Fibroblast of skin of back (primary cell): Measurements from ENCODE around the gene TCF4.

Experiments used
- DNase-seq: peaks from one replicate; pipeline ENCODE4 v3.0.0-alpha.2; 2013

Gene TCF4

DNA sequence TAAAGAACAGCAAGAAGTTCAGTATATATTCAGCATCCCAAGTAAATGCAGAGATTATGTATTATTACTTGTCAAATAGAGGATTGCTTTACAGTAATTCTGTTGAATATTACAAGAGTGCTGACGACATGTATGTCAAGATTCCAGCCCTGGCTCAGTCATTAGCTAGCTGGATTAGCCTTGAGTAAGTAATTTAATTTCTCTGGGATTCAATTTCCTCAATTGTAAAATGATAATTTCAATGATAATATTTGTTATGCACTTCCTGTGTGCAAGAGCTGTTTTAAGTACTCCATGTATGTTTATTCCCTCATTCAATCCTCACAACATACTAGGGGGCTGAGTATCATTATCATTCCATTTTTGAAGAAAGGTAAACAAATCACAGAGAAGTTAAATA, 44.0 kb downstream of the TCF4 start:
- DNase-seq: no peak

DNA sequence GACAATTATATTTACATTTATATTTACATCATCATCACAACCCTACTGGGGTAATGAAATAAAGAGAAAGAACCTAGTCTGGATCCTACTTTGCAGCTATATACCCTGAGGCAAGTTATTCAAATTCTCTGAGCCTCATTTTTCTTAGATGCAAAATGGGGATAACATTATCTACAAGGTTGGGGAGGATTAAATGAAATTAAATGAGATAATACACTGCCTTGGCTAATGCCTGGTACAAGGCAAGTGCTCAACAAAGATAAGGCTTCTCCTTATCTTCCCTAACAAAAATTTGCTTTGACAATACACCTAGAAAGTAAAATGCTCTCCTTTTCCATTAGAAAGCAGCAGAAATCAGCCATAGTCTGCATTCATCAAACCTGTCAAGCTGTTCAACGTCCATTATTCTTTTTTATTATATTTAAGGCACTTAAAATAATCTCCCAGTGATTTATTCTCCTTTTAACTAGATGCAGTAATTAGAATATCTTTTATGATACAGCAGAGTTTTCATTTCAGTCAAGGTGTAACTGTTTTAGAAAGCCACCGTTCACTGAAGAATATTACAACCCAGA, 44.8 kb downstream of the TCF4 start:
- DNase-seq: no peak

DNA sequence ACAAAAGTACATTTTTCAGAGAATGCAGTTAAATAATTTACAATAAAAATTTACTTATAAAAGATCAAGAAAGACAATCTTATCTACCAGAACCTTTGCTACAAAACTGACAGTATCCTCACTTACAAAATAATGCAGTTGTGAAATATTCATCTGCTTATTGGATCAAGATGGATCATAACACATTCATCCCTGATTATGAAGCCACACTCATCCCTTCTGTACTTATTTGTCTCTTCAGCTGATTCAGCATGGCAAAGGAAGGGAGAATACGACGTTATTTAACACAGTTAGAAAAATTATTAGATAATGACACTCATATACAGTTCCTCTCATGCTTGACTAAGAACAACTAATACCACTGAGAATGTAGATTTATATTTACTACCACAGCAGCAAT, 46.4 kb downstream of the TCF4 start:
- no peak for DNase-seq

DNA sequence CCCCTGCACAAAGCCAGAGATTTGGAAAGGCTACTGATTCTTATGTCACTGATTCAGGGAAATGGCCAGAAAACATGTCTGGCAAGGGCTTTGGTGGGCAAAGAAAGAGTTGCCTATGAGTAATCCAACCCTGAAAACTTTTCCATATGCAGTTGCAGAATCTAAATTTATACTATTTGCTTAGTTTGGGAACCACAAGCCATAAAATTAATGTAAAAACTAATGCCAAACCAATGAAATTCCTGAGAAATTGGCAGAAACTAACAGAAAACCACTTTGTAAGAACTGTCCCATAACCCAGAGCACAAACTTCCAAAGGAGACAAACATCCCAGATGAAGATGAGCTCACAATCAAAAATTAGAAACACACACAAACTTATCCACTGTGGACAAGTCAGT, 48.8 kb downstream of the TCF4 start:
- peak; percentile 12 for DNase-seq

DNA sequence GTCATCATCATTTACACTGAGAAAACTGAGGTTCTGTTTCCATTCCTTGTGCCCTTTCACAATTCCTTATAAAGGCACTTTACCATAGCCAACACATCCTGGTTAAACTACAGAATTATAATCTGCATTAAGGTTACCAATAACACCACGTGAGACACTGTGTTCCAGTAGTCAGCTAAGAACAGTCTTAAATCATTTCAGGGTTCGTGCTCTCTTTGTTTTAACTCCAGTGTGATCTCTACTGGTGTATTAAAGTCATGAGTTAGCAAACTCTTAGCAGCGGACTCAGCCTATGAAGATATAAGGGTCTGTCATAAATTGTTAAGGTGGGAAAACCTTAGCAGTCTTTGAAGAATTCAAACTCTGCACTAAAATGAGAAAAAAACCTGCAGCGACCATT, 53.0 kb downstream of the TCF4 start:
- no peak for DNase-seq

GRCh38 chr18:55534547-55534946, 53.4 kb downstream of the TCF4 start:
- DNase-seq: peak; percentile 74

DNA sequence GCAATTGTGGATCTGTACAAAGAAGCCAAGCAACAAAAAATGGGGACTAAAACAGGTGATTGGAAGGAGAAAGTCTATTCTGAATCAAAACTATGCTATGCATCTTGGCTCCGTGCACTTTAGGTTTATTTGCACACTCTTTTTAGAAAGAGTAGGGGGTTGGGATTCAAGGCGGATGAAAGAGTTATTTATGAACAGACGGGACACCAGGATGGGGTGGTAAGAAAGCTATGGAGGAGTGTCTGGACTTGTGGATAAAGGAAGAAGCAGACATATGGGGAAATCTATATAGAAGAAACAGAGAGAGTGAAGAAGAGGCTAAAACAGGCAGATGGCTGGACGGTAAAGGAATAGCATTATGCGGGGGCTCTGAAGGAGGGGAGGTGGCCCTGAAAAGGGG, 57.8 kb downstream of the TCF4 start:
- DNase-seq: no peak

DNA sequence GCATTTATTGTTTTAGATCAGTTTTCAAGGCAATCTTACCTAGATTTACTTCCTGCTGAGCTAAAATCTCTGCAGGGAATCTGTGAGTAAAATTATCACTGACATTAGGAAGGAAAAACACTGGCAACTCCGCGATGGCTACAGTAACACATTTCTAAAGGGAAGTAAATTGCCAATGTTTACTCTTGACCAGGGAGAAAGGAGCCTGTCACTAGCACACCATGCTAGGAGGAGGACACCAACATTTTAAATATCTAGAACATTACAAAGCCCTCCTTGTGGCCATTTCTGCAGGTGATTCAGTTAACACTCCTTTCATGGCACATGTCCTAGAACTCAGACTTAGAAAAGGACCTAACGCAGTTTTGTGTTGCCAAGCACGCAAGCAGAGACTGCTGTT, 58.4 kb downstream of the TCF4 start:
- DNase-seq: no peak

DNA sequence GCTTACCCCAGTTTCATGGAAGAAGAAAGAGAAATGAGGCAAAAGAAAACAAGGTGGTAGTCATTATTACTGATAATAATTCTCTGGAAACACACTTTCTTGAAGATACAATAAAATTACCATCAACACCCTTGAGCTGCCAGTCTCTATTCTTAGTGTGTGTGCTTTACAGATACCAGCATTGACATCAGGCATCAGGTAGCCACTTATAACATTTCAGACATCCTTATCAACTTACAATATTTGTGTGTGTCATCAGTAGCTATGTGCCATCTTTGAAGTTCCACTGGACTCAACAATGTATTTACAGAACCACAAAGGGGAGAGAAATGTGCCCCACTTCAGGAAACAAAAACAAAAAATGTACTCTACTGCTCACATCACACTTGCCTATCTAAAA, 62.1 kb downstream of the TCF4 start:
- no peak for DNase-seq

DNA sequence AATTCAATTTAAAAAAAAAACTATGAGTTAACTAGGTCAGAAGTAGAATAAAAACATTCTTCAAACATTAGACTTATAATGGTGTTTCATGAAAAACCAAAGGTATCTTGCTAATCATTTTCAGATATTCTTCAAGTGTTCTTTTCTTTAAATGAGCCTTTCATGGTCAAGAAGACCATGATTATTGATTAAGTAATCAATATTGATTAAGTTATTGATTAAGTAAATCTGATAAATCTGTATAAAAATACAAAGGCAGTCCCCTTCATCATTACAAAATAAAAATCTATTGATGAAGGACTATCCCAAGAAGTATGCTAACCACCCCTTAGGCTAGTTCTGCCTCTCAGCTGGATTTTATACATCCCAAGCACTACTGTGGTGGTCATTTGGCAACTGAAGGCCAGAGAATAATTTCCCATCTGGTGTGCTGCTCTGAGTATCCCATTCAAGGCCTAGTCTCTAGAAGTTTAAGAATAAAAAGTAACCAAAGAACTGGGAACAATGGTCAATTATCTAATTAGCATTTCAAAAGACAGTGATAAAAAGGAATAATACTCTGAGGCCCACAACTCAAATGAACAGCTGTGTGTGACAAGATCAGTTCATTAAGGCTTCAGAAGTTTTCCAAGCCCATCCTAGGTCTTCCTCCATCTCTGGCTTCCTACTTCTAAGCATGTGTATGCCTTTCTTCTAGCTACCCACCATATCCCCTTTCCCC, 63.5 kb downstream of the TCF4 start:
- no peak for DNase-seq

DNA sequence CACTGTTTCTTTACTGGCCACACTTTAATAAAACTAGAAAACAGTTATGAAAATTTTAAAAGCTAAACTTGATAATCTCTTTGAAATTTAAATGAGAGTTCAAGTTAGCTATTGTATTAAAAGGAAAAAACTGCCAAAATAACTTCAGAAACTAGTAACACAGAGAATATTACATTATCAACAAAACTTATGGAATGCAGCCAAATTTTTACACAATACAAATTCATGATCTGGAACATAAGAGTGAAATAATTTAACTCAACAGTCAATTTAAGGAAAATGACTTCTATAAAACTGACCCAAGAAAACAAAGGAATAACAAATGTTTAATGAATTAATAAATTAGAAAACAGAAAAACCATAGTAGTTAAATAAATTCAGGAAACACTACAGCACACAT, 65.0 kb downstream of the TCF4 start:
- no peak for DNase-seq

DNA sequence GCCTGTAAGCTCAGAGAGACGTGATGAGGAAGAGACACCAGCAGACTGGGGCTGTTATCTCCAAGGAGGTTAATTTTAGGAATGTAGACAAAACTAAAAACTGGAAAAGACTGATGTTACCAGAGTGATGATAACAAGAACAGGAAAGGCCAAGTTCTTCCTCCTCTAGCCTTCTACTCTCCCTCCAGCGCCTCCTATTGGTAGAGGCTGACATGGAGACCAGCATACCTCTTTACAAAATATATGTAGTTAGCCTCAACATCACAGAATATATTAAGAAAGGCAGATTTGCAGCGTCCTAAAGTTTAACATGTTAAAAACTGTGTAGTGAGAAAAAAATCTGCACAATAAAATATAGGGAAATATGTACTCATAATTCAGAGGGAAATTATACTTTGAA, 66.0 kb downstream of the TCF4 start:
- no peak for DNase-seq

- no peak for DNase-seq
Observed at GRCh38 chr18:55517055-55517454, 70.9 kb downstream of the TCF4 start.

- peak; percentile 52 for DNase-seq
Observed at GRCh38 chr18:55515941-55516710, 71.9 kb downstream of the TCF4 start.

DNA sequence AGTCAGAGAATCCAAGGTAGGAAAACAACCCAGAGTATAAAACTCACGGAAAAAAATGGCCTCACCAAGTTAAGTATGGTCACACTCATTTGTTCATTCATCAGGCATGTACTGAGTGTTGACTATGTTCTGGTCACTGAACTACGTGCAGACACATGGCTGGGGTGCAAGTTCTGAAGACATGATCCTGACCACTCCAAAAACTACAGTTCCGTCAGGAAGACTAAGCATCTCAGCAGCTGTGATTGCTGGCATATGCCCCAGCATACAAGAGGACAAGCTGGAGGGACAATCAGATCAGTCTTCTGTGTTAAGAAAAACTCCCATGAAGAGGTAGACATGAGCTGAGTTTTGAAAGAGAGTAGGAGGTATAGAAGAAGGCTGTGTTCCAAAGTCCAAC, 72.8 kb downstream of the TCF4 start:
- no peak for DNase-seq

- DNase-seq: no peak
Observed at GRCh38 chr18:55513161-55513560, 74.8 kb downstream of the TCF4 start.

- no peak for DNase-seq
Observed at GRCh38 chr18:55511277-55511676, 76.7 kb downstream of the TCF4 start.

- DNase-seq: peak; percentile 78
Observed at GRCh38 chr18:55510809-55511208, 77.2 kb downstream of the TCF4 start.

GRCh38 chr18:55509631-55510324, 78.2 kb downstream of the TCF4 start:
- peak; percentile 85 for DNase-seq

GRCh38 chr18:55508651-55509050, 79.3 kb downstream of the TCF4 start:
- no peak for DNase-seq

GRCh38 chr18:55506074-55506473, 81.9 kb downstream of the TCF4 start:
- no peak for DNase-seq

DNA sequence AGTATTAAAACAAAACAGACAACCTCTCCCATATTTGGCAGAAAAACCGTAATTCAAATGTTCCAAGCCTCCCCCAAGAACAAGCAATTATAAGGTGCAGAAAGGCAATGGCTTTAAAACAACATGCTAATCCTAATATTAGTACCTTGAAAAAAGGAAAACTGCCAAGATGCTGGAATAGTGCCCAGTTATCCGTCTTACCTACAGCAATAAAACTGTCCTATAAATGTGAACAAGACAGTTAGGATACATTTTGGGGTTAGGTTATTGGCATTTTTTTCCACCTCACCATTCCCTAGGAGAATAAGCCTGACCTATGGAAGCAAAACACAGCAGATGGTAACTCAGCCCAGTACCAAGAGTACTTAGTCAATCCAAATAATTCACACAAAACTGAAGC, 83.2 kb downstream of the TCF4 start:
- DNase-seq: no peak

GRCh38 chr18:55503167-55503820, 84.7 kb downstream of the TCF4 start:
- DNase-seq: no peak
